Hypothalamus (tissue), 51 donors: ENCODE results near the gene DSCAML1.

Experiments
- DNase-seq, 51 donors: peaks; one replicate each; lab custom pipeline; 2025; lab: John Stamatoyannopoulos, UW

Gene DSCAML1

GRCh38 chr11:117833401-117833891, 36.4 kb upstream of the DSCAML1 start:
- DNase-seq: no peak

GRCh38 chr11:117832511-117832910, 35.5 kb upstream of the DSCAML1 start:
- DNase-seq: no peak

- DNase-seq: no peak
These were observed 34.8 kb upstream of the DSCAML1 start for GRCh38 chr11:117831661-117832415.

GRCh38 chr11:117830674-117831351, 33.8 kb upstream of the DSCAML1 start:
- DNase-seq: no peak

GRCh38 chr11:117830072-117830471, 33.1 kb upstream of the DSCAML1 start:
- no peak for DNase-seq

- DNase-seq: no peak
These were observed 32.3 kb upstream of the DSCAML1 start for GRCh38 chr11:117829369-117829725.

GRCh38 chr11:117828611-117829368, 31.8 kb upstream of the DSCAML1 start:
- no peak for DNase-seq

GRCh38 chr11:117827521-117828511, 30.8 kb upstream of the DSCAML1 start:
- no peak for DNase-seq

- no peak for DNase-seq
These were observed 29.8 kb upstream of the DSCAML1 start for GRCh38 chr11:117826832-117827231.

- DNase-seq: no peak
These were observed 29.2 kb upstream of the DSCAML1 start for GRCh38 chr11:117826190-117826570.

- no peak for DNase-seq
These were observed 28.6 kb upstream of the DSCAML1 start for GRCh38 chr11:117825538-117826189.

- no peak for DNase-seq
These were observed 27.8 kb upstream of the DSCAML1 start, which contains the start of gene FXYD2 for GRCh38 chr11:117824571-117825537. FXYD2 (minus strand) TSS chr11:117824744; CDS start chr11:117824678, 66 bp downstream.

GRCh38 chr11:117823946-117824420, 27.0 kb upstream of the DSCAML1 start:
- no peak for DNase-seq

GRCh38 chr11:117823294-117823945, 26.4 kb upstream of the DSCAML1 start:
- DNase-seq: no peak

GRCh38 chr11:117822074-117823033, 25.3 kb upstream of the DSCAML1 start:
- DNase-seq: peak in 12 of 51 donors; percentile 12 to 47 (median 32)

- no peak for DNase-seq
These were observed 24.4 kb upstream of the DSCAML1 start for GRCh38 chr11:117821431-117821830.
